Activated CD4-positive, alpha-beta T cell treated with anti-CD3 and anti-CD28 coated beads, Interleukin-10, Interleukin-2, amounts not matched to agents 100 ng/mL and 50 ng/mL, durations not matched to agents 16 hours and 8 hours (primary cell): ENCODE measurements around the gene DAPP1.

Experiments
- DNase-seq: peaks from one replicate; pipeline ENCODE4 v3.0.0-alpha.2; 2020

Gene DAPP1

GRCh38 chr4:99857307-99857706 lies 40.7 kb downstream of the DAPP1 start:
- DNase-seq: no peak

- DNase-seq: no peak
These were observed 43.0 kb downstream of the DAPP1 start for GRCh38 chr4:99859618-99860017.

GRCh38 chr4:99860521-99860920 lies 43.9 kb downstream of the DAPP1 start:
- DNase-seq: no peak

- DNase-seq: peak; percentile 89
These were observed 44.7 kb downstream of the DAPP1 start for GRCh38 chr4:99861120-99861905.

GRCh38 chr4:99863804-99864203 lies 47.2 kb downstream of the DAPP1 start:
- no peak for DNase-seq

GRCh38 chr4:99868126-99868596 lies 51.5 kb downstream of the DAPP1 start:
- DNase-seq: peak; percentile 94

GRCh38 chr4:99872570-99872969 lies 55.9 kb downstream of the DAPP1 start:
- peak; percentile 53 for DNase-seq

- DNase-seq: no peak
These were observed 58.4 kb downstream of the DAPP1 start for GRCh38 chr4:99875071-99875470.

GRCh38 chr4:99876946-99877345 lies 60.3 kb downstream of the DAPP1 start:
- DNase-seq: no peak

GRCh38 chr4:99878604-99879003 lies 62.0 kb downstream of the DAPP1 start:
- DNase-seq: no peak

GRCh38 chr4:99879458-99879857 lies 62.8 kb downstream of the DAPP1 start:
- no peak for DNase-seq

- peak; percentile 62 for DNase-seq
These were observed 68.5 kb downstream of the DAPP1 start for GRCh38 chr4:99885063-99885664.

- DNase-seq: no peak
These were observed 69.1 kb downstream of the DAPP1 start for GRCh38 chr4:99885687-99886086.

- DNase-seq: no peak
These were observed 69.5 kb downstream of the DAPP1 start for GRCh38 chr4:99886146-99886545.

- DNase-seq: no peak
These were observed 71.2 kb downstream of the DAPP1 start for GRCh38 chr4:99887837-99888236.

GRCh38 chr4:99891351-99891750 lies 74.7 kb downstream of the DAPP1 start:
- no peak for DNase-seq

GRCh38 chr4:99893029-99893428 lies 76.4 kb downstream of the DAPP1 start:
- DNase-seq: no peak

GRCh38 chr4:99893839-99894160 lies 77.2 kb downstream of the DAPP1 start:
- DNase-seq: peak; percentile 8

GRCh38 chr4:99894161-99894997 lies 77.8 kb downstream of the DAPP1 start, which contains the start of gene LAMTOR3:
Gene LAMTOR3 (minus strand): TSS chr4:99894427. CDS start chr4:99893963, 464 bp downstream.
- DNase-seq: peak; percentile 94

GRCh38 chr4:99894998-99895397 lies 78.4 kb downstream of the DAPP1 start:
- no peak for DNase-seq

- no peak for DNase-seq
These were observed 98.8 kb downstream of the DAPP1 start for GRCh38 chr4:99915449-99915848.

GRCh38 chr4:99917575-99917974 lies 100.9 kb downstream of the DAPP1 start:
- no peak for DNase-seq

- no peak for DNase-seq
These were observed 102.0 kb downstream of the DAPP1 start for GRCh38 chr4:99918656-99919055.
